HG02642 (cell line): ENCODE measurements around the gene AHCYL1.
A peak's percentile ranks its signal among the peaks of the same experiment; 100 is the strongest.

Experiments used
- ATAC-seq: cut with Tn5 transposase; IDR thresholded peaks from one replicate; pipeline ENCODE4 v1.9.1; 2021; ENCODE audit warnings: mild to moderate bottlenecking; ENCODE audit not compliant: unreplicated experiment, poor library complexity

Gene AHCYL1

GRCh38 chr1:110034040-110034450 lies 49.5 kb downstream of the AHCYL1 start:
- ATAC-seq = no peak

- peak; percentile 88 for ATAC-seq
Measured at GRCh38 chr1:110034451-110035235, 50.1 kb downstream of the AHCYL1 start, which contains the start of gene STRIP1. Gene STRIP1 (plus strand): TSS chr1:110034624. CDS start chr1:110034638, 14 bp downstream.

GRCh38 chr1:110035236-110035752 lies 50.7 kb downstream of the AHCYL1 start:
- no peak for ATAC-seq

- no peak for ATAC-seq
Measured at GRCh38 chr1:110038271-110038670, 53.7 kb downstream of the AHCYL1 start.

GRCh38 chr1:110039641-110040040 lies 55.1 kb downstream of the AHCYL1 start:
- ATAC-seq = no peak

- no peak for ATAC-seq
Measured at GRCh38 chr1:110040548-110040947, 56.0 kb downstream of the AHCYL1 start.

GRCh38 chr1:110043016-110043415 lies 58.5 kb downstream of the AHCYL1 start:
- no peak for ATAC-seq

- ATAC-seq = no peak
Measured at GRCh38 chr1:110047463-110047862, 62.9 kb downstream of the AHCYL1 start.

GRCh38 chr1:110048240-110048639 lies 63.7 kb downstream of the AHCYL1 start:
- ATAC-seq = no peak

- no peak for ATAC-seq
Measured at GRCh38 chr1:110048923-110049601, 64.5 kb downstream of the AHCYL1 start.

- ATAC-seq = no peak
Measured at GRCh38 chr1:110049801-110050601, 65.4 kb downstream of the AHCYL1 start.

- no peak for ATAC-seq
Measured at GRCh38 chr1:110050602-110051261, 66.2 kb downstream of the AHCYL1 start.

- ATAC-seq = no peak
Measured at GRCh38 chr1:110051262-110051648, 66.7 kb downstream of the AHCYL1 start.

- ATAC-seq = no peak
Measured at GRCh38 chr1:110053552-110054428, 69.2 kb downstream of the AHCYL1 start.

GRCh38 chr1:110055493-110056284 lies 71.1 kb downstream of the AHCYL1 start:
- ATAC-seq = no peak

GRCh38 chr1:110056285-110056683 lies 71.7 kb downstream of the AHCYL1 start:
- no peak for ATAC-seq

- ATAC-seq = no peak
Measured at GRCh38 chr1:110056776-110057175, 72.2 kb downstream of the AHCYL1 start.

GRCh38 chr1:110057963-110058518 lies 73.5 kb downstream of the AHCYL1 start:
- no peak for ATAC-seq
